ENCODE data around the gene TNFRSF18.
"Not testable (repeated sequence)": the region's sequence is repeated elsewhere in the genome, so short reads cannot be mapped to it uniquely, and the experiment has no call there.

Gene TNFRSF18

DNA sequence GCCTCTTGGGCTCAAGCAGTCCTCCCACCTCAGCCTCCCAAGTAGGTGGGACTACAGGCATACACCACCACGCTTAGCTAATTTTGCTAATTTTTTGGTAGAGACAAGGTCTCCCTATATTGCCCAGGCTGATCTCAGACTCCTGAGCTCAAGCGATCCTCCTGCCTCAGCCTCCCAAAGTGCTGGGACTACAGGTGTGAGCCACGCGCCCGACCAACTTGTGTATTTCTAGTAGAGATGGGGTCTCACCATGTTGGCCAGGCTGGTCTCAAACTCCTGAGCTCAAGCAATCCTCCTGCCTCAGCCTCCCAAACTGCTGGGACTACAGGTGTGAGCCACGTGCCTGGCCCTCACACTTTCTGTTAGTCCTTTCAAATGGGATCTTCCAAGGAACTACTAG, 10.7 kb downstream of the TNFRSF18 start:
- not testable (repeated sequence) for DNase-seq

DNA sequence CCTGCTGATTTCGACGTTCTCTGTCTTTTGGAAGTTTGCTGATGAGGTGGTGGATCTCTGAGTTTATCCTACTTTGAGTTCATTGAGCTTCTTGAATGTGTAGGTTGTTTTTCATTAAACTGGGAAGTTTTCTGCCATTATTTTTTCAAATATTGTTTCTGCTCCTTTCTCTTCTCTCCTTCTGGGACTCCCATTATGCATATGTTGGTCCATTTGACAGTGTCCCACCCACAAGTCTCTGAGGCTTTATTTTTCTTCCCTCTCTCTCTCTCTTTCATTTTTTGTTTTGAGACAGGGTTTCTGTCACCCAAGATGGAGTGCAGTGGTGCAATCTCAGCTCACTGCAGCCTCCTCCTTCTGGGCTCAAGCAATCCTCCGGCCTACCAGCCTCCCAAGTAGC, 11.7 kb downstream of the TNFRSF18 start:
- no peak for DNase-seq

DNA sequence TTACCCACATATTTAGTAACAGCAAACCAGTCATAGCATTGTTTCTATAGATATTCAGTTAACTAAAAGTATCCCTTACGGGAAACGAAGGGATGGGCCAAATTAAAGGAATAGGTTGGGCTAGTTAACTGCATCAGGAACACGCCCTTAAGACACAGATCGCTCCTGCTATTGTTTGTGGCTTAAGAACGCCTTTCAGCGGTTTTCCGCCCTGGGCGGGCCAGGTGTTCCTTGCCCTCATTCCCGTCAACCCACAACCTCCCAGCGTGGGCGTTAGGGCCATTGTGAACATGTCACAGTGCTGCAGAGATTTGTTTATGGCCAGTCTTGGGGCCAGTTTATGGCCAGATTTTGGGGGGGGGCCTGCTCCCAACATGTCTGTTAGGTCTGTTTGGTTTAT, 14.7 kb downstream of the TNFRSF18 start:
- DNase-seq, result no peak

DNA sequence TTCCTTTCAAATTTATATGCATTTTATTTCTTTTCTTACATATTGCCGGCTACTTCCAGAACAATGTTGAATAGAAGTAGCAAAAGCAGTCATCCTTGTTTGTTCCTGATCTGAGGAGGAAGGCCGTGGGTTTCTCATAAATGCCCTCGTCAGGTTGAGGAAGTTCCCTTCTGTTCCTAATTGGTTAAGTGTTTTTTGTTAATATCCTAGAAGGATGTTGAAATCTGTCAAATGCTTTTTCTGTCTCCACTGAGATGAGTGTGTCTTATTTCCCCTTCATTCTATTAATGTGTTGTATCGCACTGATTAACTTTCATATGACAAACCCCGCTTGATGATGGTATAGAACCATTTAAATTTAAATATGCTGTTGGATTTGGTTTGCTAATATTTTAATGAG, 17.3 kb downstream of the TNFRSF18 start:
- DNase-seq, result no peak

DNA sequence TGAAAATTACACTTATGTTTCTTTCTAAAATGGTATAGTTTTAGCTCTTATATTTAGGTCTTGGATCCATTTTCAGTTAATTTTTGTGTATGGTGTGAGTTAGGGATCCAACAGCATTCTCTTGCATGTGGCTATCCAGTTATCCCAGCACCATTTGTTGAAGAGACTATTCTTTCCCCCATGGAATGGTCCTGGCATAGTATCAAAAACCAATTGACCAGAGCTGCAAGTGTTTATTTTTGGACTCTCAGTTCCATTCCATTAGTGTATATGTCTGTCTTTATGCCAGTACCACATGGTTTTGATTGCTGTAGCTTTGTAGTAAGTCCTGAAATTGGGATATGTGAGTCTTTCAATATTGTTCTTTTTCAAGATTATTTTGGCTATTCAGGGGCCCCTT, 18.5 kb downstream of the TNFRSF18 start:
- no peak for DNase-seq

DNA sequence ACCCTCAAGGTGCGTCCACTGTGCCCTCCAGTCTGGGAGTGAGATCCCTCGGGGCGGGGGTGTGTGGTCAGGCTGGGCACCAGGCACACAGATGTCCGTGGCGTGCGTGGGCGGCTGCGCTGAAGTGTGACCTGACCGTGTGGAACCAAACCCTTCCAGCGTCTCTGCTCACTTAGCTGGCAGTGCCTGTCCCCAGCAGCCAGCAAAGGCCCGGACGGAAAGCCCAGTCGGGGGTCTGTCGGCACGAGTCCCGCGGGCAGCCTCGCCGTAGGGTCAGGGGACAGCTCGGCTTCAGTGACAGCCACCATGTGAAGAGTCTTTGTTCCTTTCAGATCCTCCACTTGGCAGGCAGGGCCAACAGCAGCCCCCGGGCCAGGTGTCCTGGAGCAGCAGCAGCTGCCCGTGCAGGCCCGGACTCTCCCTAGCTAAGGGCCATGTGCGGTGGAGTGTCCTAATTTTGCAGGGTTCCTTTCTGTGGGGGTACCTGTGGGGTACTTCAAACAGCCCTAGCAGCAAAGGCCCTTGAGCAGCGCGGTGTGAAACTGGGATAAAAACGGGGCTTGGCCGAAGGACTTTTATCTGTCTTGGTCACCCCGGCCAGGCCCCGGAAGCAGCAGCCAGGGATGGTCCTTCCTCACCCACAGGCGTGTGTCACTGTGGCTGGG, 21.2 kb downstream of the TNFRSF18 start:
- DNase-seq, result no peak

DNA sequence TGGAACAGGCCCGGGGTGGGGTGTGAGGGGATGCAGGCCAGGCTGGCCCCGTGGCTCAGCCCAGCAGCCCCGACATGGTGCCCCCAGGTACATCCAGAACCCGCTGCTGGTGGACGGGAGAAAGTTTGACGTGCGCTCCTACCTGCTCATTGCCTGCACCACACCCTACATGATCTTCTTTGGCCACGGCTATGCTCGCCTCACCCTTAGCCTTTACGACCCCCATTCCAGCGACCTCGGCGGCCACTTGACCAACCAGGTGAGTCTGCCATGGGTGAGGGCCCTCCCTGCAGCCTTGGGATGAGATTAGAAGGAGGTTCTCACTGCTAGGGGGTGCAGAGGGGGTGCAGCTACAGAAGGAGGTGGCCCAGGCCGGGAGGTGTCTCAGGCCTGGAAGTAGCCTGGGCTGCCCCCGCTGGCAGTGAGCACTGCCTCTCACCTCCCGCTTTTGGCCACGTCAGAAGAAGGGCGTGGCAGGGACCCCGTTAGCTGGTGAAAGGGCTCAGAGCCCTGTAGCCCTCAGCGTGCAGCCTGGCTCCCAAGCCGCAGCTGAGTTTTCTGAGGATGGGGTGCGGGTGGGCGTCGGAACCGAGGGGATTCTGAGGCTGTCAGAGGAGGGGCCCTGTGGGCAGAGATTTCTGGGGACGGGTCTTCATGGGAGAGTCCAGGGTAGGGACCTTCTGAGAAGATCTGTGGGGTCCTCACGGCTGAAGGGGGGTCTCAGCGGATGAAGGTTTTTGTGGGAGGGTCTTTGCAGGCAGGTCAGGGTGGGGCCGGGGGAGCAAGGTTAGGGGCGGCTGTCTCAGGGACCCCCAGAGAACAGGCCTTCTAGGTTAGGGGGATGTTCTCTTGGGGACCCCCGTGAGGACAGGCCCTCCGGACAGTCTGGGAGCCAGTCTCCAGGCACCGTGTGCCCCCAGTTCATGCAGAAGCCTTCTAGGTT, 22.3 kb downstream of the TNFRSF18 start:
- DNase-seq, result no peak

DNA sequence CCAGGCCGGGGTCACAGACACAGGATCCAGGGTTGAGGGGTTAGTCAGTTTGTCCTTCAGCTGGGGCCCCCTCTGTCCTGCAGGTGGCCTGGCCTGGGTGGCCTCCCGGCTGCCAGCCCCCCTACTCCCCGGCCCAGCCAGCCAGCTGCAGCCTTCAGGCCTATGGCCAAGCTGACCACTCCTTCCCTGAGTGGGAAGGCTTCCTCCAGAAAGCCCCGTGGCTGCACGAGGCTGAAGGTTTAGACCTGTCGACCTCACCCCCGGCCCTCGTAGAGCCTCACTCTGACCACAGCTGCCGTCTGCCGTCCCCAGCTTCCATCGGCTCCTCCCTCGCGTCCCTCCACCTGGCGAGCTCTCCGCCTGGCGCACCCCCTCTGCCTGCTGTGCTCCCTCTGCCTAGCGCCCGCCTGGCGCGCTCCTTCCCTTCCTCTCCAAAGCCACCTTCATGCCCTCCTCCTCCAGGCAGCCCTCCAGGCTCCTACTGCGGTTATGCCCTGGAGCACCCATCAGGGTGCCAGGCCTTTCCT, 23.1 kb downstream of the TNFRSF18 start:
- DNase-seq, result no peak

DNA sequence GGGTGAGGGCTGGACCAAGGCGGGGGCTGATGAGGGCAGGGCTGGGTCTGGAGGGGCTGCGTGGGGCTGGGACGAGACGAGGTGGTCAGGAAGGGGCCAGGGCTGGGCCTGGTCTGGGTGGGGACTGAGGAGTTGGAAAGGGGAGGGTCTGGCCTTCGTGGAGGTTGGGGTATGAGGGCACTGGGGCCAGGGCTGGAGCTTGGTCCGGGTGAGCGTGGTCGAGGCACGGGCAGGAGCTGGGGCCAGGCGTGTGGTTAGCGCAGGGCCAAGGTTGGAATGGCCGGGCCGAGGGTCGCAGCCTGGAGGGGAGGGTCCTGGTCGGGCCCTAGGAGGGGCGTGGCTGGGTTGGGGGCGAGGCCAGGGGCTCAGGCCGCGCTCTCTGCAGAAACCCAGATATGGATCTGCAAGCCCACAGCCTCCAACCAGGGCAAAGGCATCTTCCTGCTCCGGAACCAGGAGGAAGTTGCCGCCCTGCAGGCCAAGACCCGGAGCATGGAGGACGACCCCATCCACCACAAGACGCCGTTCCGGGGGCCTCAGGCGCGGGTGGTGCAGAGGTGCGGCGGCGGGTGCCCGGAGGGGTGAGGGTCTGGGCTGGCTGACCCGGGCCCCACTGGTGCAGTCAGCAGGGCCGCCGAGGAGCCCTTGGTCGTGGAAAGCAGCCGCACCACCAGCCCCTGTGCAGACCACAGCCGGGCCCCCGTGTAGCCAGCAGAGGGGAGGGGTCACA, 23.7 kb downstream of the TNFRSF18 start:
- DNase-seq, result no peak

DNA sequence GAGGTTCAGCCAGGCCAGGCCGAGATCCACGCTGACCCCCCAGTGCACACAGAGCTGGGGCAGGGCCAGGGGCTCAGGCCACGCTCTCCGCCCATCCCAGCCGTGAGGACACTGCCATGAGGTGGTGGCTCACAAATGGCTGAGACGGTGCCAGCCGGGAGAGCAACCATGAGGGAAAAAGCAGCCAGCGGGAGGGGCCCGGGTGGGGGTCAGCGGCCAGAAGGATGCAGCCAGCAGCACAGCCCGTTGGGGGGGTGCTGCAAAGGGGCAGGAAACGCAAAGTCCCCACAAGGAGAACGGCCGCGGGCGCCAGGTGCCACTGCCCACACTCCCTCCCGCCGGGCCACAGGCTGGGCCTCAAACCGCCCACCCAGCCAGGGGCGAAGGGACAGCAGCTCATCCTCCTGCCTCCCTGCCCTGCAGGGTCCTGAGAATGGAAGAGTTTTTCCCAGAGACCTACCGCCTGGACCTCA, 24.4 kb downstream of the TNFRSF18 start:
- DNase-seq, result no peak

DNA sequence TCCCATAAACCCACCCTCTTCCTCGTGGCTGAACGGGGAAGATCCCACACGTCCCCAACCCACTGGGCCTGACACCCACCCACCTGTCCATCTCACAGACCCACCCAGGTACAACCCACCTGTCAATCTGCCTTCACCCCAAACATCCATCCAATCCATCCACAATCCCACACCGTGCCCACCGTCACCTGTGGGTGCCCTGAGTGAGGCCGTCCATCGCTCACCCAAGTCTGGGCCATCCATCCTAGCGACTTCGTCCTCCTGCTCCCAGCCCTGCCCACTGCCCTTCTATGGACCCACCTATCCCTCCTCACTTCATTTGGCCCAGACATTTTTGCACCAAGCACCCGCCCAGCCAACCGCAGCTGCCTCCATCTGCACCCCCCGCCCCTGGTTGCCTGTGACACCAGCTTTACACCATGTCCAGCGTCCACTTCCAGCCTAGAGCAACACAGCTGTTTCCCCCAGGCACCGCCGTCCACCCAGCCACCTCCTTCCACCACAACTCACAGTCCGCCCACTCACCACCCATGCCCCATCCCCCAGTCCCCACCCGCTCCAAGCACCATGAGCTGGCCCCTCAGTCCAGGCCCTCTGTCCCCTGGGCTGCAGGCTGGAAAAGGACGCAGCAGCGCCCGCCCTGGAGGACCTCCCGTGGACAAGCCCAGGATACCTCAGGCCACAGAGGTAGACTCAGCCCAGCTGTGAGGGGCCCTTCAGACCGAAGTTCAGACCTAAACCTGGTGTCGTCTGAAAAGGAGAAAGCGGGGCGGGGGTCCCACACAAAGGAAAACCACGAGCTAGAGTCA, 25.1 kb downstream of the TNFRSF18 start:
- DNase-seq, result no peak

DNA sequence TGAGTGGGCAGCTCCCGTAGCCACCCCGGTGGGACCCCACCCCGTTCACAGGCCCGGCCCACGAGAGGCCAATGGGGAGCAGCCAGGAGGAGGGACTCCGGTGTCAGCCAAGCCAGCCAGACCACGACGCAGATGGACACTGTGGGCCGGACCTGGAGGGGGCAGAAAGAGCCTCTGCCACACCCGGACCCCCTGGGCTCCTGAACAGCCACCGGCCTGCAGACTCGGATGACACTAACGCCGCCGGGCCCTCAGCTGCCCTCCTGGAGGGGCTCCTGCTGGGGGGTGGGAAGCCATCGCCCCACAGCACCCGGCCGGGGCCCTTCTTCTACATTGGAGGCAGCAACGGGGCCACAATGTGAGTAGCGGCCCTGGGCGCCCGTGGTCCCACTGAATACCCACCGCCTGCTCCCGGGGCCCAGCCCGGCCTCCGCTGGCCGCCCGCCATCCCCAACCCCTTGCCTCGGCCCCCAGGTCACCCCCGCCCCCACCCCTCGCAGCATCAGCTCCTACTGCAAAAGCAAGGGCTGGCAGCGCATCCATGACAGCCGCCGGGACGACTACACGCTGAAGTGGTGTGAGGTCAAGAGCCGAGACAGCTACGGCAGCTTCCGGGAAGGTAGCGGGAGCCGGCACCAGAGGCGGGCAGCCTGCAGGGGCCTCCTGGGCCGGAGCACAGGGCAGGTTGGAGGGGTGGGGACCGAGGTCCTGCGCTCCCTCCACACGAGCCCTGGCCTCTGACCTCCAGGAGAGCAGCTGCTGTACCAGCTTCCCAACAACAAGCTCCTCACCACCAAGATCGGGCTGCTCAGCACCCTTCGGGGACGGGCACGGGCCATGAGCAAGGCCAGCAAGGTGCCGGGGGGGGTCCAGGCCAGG, 26.2 kb downstream of the TNFRSF18 start:
- no peak for DNase-seq

DNA sequence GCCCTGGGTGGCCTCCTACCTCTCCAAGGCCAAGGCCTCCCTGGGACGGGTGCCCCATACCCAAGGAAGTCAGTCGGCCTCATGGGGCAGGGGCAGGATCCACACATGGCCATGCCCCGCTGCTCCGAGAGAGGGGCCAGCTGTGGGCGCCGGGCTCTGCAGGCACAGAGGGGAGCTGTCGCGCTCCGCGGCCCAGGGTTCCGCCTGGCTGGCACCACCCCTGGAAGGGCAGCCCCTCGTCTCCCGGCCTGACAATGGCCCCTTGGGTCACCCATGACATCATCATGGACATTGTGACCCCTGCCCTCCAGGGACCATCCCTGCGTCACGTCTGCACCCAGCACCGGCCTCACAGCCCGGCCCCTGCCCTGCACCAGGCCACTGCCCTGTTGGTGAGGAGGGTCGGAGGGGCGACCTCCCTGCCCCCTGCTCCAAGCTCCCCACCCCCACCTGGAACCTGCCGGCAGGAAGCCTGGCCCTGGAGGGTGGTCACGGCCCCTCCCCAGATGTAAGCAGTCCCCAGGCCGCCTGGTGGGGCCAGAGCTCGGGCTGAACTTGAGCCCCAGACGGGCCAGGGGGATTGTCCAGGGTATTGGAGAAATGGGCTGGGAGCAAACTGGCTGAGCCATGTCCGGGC, 26.9 kb downstream of the TNFRSF18 start:
- no peak for DNase-seq

DNA sequence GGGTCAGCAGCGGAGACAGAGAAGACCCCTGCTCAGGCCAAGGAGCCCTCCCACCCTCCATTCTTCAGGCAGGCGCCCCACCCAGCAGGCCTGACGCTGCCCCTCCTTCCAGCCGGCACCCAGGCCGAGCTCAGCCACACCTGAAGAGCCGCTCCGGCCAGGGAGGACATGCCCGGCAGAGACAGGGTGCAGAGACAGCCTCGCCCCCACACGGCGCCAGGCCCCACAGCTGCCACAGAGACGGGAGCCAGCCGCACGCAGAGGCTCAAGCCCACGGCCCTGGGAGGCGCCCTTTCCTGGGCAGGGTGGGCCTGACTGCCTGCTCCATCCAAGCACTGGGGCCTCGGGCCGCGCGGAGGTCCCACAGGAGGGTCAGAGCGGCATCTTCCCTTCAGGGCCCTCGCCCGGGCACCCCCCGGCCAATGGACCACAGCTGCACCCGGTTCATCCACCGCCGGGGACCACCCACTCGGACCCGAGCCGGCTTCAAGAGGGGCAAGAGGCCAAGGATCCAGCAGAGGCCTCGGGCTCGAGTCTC, 27.5 kb downstream of the TNFRSF18 start:
- no peak for DNase-seq

DNA sequence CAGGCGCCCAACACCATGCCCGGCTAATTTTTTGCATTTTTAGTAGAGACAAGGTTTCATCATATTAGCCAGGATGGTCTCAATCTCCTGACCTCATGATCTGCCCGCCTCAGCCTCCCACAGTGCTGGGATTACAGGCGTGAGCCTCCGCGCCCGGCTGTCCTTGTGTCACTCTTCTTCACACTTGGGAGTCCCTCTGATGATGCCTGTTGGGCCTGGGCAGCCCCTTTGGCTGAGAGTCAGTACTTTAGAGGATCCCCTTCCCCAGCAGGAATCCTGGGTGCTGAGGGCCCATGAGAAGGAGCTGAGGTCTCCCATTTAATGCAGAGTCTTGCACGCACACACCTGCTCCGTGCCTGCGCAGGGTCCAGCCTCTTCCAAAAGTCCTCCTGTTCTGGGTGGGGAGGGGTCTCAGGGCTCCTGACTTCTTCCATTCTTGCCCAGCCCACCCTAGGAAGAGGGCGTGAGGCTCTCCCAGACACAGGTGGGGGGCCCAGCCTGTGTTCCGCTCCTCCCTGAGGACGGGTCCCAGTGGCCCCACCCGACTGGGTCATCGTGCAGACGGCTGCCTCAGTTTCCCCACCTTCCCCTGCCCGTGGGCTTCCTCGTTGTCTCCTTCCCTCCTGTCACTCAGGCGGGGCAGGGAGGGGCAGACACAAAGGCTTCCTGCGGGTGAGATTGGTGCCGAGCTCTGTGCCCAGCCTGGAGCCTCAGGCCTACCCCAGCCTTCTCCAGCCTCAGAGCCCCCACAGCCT, 28.8 kb downstream of the TNFRSF18 start:
- no peak for DNase-seq

DNA sequence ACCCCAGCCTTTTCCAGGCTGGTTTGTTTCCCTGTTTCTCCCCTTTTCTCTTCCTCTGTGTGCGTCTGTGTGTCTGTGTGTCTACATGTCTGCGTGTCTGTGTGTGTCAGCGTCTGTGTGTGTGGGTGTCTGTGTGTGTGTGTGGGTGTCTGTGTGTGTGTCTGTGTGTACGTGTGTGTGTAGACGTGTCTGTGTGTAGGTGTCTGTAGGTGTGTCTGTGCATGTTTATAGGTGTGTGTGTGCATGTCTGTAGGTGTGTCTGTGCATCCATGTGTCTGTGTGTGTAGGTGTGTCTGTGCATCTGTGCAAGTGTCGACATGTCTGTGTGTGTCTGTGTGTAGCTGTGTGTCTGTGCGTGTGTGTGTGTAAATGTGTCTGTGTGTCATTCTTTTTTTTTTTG, 29.5 kb downstream of the TNFRSF18 start:
- no peak for DNase-seq

DNA sequence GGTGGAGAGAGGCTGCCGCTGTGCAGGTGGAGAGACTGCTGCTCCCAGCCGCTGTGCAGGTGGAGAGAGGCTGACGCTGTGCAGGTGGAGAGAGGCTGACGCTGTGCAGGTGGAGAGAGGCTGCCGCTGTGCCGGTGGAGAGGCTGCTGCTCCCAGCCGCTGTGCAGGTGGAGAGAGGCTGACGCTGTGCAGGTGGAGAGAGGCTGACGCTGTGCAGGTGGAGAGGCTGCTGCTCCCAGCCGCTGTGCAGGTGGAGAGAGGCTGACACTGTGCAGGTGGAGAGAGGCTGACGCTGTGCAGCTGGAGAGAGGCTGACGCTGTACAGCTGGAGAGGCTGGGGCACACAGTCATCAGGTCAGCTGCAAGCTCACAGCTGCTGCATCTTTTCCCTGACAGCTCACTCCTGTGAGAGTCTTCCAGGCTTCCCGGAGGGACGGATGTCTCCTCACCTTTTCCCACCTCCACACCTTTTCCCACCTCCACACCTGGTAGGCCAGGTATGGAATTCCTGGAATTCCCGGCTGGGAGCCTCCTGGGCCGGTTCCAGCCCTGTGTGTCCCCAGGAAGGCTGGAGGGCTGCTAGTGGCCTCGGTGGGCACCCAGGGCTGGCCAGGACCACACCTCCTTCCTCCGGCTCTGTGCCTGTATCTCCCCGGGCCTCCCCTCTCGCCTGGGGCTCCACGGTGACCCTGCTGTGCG, 30.2 kb downstream of the TNFRSF18 start:
- not testable (repeated sequence) for DNase-seq

DNA sequence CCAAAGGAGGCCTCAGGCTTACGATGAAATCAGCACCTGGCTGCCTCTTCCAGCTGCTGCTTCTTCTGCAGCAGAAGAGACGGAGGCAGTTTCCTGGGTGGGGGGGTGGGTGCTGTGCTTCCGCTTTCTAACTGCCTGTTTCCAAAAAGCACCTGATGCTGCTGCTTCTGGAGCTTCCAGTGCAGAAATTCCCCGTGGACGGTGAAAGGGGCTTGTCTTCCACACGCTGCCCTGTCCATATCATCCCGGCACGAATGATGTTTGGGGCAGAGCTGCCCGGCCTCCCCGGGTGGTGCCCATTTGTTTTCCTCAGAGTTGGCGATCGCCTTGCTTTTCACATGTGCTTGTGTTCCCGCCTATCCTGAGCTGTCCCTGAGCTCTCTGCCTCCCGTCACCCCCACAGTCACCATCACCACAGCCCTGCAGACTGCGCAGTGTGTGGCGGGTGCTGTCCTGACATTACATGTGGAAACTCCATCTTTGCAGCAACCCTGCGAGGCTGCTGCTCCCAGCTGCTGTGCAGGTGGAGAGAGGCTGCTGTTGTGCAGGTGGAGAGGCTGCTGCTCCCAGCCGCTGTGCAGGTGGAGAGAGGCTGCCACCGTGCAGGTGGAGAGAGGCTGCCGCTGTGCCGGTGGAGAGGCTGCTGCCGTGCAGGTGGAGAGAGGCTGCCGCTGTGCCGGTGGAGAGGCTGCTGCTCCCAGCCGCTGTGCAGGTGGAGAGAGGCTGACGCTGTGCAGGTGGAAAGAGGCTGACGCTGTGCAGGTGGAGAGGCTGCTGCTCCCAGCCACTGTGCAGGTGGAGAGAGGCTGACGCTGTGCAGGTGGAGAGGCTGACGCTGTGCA, 30.9 kb downstream of the TNFRSF18 start:
- no peak for DNase-seq

All from CD4-positive, alpha-beta T cell treated with Interleukin-12 subunit alpha and Interleukin-12 subunit beta, for 1 hour (primary cell).